SKM-1 treated with dmso at 0.1 percent for 144 hours (cell line): ENCODE measurements around the gene CAMTA2.
"Not testable (repeated sequence)": the region's sequence is repeated elsewhere in the genome, so short reads cannot be mapped to it uniquely, and the experiment has no call there.

Experiments
- DNase-seq: peaks from one replicate; lab custom pipeline; 2025; ENCODE audit not compliant: unreplicated experiment; lab: John Stamatoyannopoulos, UW

CAMTA2 gene

GRCh38 chr17:4933646-4934045 is 53.8 kb downstream of the CAMTA2 start:
- DNase-seq: no peak

DNA sequence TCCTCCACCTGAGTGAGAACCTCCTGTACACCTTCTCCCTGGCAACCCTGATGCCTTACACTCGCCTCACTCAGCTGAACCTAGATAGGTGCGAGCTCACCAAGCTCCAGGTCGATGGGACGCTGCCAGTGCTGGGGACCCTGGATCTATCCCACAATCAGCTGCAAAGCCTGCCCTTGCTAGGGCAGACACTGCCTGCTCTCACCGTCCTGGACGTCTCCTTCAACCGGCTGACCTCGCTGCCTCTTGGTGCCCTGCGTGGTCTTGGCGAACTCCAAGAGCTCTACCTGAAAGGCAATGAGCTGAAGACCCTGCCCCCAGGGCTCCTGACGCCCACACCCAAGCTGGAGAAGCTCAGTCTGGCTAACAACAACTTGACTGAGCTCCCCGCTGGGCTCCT is 54.7 kb downstream of the CAMTA2 start:
- DNase-seq: no peak

GRCh38 chr17:4931963-4932362 is 55.5 kb downstream of the CAMTA2 start, which contains the start of gene GP1BA:
TSS of gene GP1BA (plus strand) at chr17:4932277. CDS start at chr17:4932605, 328 bp downstream.
- no peak for DNase-seq

DNA sequence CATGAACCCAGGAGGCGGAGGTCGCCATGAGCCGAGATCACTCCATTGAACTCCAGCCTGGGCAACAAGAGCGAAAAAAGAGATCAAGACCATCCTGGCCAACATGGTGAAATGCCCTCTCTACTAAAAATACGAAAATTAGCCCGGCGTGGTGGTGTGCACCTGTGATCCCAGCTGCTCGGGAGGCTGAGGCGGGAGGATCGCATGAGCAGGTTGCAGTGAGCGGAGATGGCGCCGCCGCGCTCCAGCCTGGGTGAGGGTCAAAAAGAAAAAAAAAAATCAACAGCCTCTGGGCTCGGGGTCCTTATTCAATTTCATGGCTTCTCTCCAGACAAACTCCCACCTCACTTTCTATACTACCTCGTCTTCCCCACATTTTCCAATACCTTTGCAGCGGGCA is 58.6 kb downstream of the CAMTA2 start:
- DNase-seq: no peak

- not testable (repeated sequence) for DNase-seq
Measured at GRCh38 chr17:4926577-4927335, 60.7 kb downstream of the CAMTA2 start.

DNA sequence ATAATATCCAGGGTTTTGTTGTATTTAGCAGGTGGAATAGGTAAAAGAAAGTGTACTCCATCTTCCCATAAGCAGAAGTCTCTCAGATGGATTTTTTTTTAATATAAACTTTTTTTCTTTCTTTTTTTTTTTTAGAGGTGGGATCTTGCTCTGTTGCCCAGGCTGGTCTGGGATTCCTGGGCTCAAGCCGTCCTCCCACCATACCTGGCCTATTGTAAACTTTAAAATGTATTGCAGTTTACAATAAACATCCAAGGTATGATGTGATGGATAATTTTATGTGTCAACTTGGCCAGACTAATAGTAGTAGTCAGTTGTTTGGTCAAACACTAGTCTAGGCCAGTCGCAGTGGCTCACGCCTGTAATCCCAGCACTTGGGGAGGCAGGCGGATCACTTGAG is 66.2 kb downstream of the CAMTA2 start:
- DNase-seq: no peak

GRCh38 chr17:4920351-4921048 is 67.0 kb downstream of the CAMTA2 start:
- DNase-seq: peak; percentile 1

GRCh38 chr17:4919511-4920047 is 67.9 kb downstream of the CAMTA2 start:
- DNase-seq: no peak
